H1 (cell line): Measurements from ENCODE around the gene MORC2. TPM values are rescaled to one million over a fixed set of nuclear protein-coding genes. Genes with fewer than 3 reads are reported as not detected.

Source experiments
- CTCF ChIA-PET: fragments of 300-600 bp; sonication (Branson Sonifier 250); formaldehyde crosslinking; loops from one replicate; lab custom pipeline; 2021; ENCODE audit not compliant: partially characterized antibody; lab: Charles Lee
- POLR2A ChIA-PET: fragments of 300-600 bp; sonication (Branson Sonifier 250); formaldehyde crosslinking; loops from one replicate; lab custom pipeline; 2021; ENCODE audit warnings: inconsistent platforms; ENCODE audit not compliant: partially characterized antibody; lab: Charles Lee
- DNase-seq, 2 experiments: peaks; one replicate each; pipeline versions ENCODE4 v3.0.0 to v3.0.0-alpha.2; 2010 to 2022; ENCODE audit warnings: low spot score in 2 of 2, low read depth in 1 of 2, mixed read lengths in 1 of 2
- FAIRE-seq: peaks from 2 replicates; lab custom pipeline; 2011; peaks lifted over from hg19 to GRCh38; lab: Jason Lieb, UNC
- H2AFZ ChIP-seq: 2 replicates; pipeline ENCODE4 v1.8.1; 2012; ENCODE audit warnings: low read length, inconsistent platforms
- H2AK5ac ChIP-seq: 2 replicates; pipeline ENCODE4 v1.6.1; 2013; ENCODE audit warnings: low read depth, low read length
- H2BK120ac ChIP-seq: replicated peaks from 2 replicates; pipeline ENCODE3; 2013; ENCODE audit warnings: low read depth, low read length, inconsistent platforms
- H2BK12ac ChIP-seq: 2 replicates; pipeline ENCODE4 v1.6.1; 2013; ENCODE audit warnings: low read depth, low read length
- H2BK15ac ChIP-seq: 2 replicates; pipeline ENCODE4 v1.6.1; 2013; ENCODE audit warnings: low read length
- H2BK20ac ChIP-seq: 2 replicates; pipeline ENCODE4 v1.6.1; 2013; ENCODE audit warnings: low read length
- H2BK5ac ChIP-seq: 2 replicates; pipeline ENCODE4 v1.6.1; 2013; ENCODE audit warnings: low read depth, low read length
- H3K14ac ChIP-seq: 2 replicates; pipeline ENCODE4 v1.6.1; 2013; ENCODE audit warnings: inconsistent platforms; ENCODE audit not compliant: insufficient read length
- H3K18ac ChIP-seq: 2 replicates; pipeline ENCODE4 v1.6.1; 2013; ENCODE audit warnings: low read length; ENCODE audit errors: extremely low read depth
- H3K23ac ChIP-seq: 2 replicates; pipeline ENCODE4 v1.6.1; 2013; ENCODE audit warnings: inconsistent platforms; ENCODE audit not compliant: insufficient read length
- H3K23me2 ChIP-seq: 2 replicates; pipeline ENCODE4 v1.6.1; 2013; ENCODE audit warnings: low read depth, low read length
- H3K27ac ChIP-seq: 2 replicates; pipeline ENCODE4 v1.6.1; 2011; ENCODE audit warnings: low read depth, low read length, inconsistent platforms
- H3K27me3 ChIP-seq, 4 experiments: replicated peaks in 1 of 4; 1 replicate in 1 of 4; 2 replicates in 3 of 4; pipeline versions ENCODE4 v1.6.1 to v1.8.1; 2011 to 2013; ENCODE audit warnings: low read length in 3 of 4, mild to moderate bottlenecking in 3 of 4, inconsistent platforms in 2 of 4, mixed read lengths in 2 of 4, moderate library complexity in 1 of 4; ENCODE audit not compliant: control insufficient read depth in 3 of 4, insufficient read depth in 3 of 4; ENCODE audit errors: extremely low read depth in 1 of 4
- H3K36me3 ChIP-seq, 4 experiments: 2 replicates each; pipeline versions ENCODE4 v1.6.1 to v1.8.1; 2011 to 2013; ENCODE audit warnings: mild to moderate bottlenecking in 4 of 4, low read length in 3 of 4, moderate library complexity in 2 of 4, control low read depth in 1 of 4, inconsistent platforms in 1 of 4; ENCODE audit not compliant: insufficient read depth in 4 of 4, control insufficient read depth in 2 of 4
- H3K4ac ChIP-seq: replicated peaks from 2 replicates; pipeline ENCODE3; 2013; ENCODE audit warnings: low read length, low read depth, mixed read lengths, inconsistent platforms; ENCODE audit not compliant: insufficient read length
- H3K4me1 ChIP-seq, 4 experiments: replicated peaks in 1 of 4; 1 replicate in 1 of 4; 2 replicates in 3 of 4; pipeline versions ENCODE4 v1.6.1 to v1.8.1; 2011 to 2013; ENCODE audit warnings: low read length in 3 of 4, inconsistent platforms in 2 of 4, mixed read lengths in 1 of 4; ENCODE audit not compliant: insufficient read depth in 4 of 4, control insufficient read depth in 3 of 4
- H3K4me2 ChIP-seq, 2 experiments: 2 replicates each; pipeline versions ENCODE4 v1.6.1 to v1.8.1; 2011 to 2013; ENCODE audit warnings: low read depth in 2 of 2, low read length in 2 of 2, control low read depth in 1 of 2, inconsistent platforms in 1 of 2, mild to moderate bottlenecking in 1 of 2; ENCODE audit not compliant: insufficient read depth in 1 of 2
- H3K4me3 ChIP-seq, 4 experiments: fragments of 200-600, 300-600 bp in 1 of 4; sonication (generic), shearing (Covaris generic), sonication (Bioruptor Twin) in 1 of 4; 2 replicates each; pipeline versions ENCODE4 v1.5.1 to v1.8.1; 2011 to 2016; ENCODE audit warnings: low read length in 4 of 4, low read depth in 3 of 4, control low read depth in 2 of 4, inconsistent platforms in 2 of 4, mild to moderate bottlenecking in 2 of 4, mixed read lengths in 1 of 4, moderate library complexity in 1 of 4; ENCODE audit not compliant: insufficient read depth in 2 of 4; ENCODE audit errors: extremely low read depth in 1 of 4
- H3K56ac ChIP-seq: replicated peaks from 2 replicates; pipeline ENCODE3; 2013; ENCODE audit warnings: low read depth, mild to moderate bottlenecking, mixed read lengths, low read length, inconsistent platforms; ENCODE audit not compliant: insufficient read length
- H3K79me1 ChIP-seq: 2 replicates; pipeline ENCODE4 v1.6.1; 2013; ENCODE audit warnings: low read depth, low read length, control low read depth
- H3K79me2 ChIP-seq, 2 experiments: 2 replicates each; pipeline versions ENCODE4 v1.6.1 to v1.8.1; 2012 to 2013; ENCODE audit warnings: low read length in 2 of 2, mild to moderate bottlenecking in 2 of 2, inconsistent platforms in 1 of 2; ENCODE audit not compliant: insufficient read depth in 2 of 2, control insufficient read depth in 1 of 2
- H3K9ac ChIP-seq, 4 experiments: replicated peaks in 1 of 4; 1 replicate in 1 of 4; 2 replicates in 3 of 4; pipeline versions ENCODE4 v1.6.1 to v1.8.1; 2011 to 2013; ENCODE audit warnings: low read depth in 3 of 4, low read length in 3 of 4, control low read depth in 2 of 4, mild to moderate bottlenecking in 2 of 4, moderate library complexity in 2 of 4, inconsistent platforms in 1 of 4; ENCODE audit errors: extremely low read depth in 1 of 4
- H3K9me3 ChIP-seq, 2 experiments: 2 replicates each; pipeline versions ENCODE4 v1.6.1 to v1.8.1; 2012 to 2013; ENCODE audit warnings: mild to moderate bottlenecking in 2 of 2, moderate library complexity in 2 of 2, control low read depth in 1 of 2, inconsistent platforms in 1 of 2, low read depth in 1 of 2, low read length in 1 of 2, mixed read lengths in 1 of 2; ENCODE audit not compliant: insufficient read depth in 2 of 2
- H4K20me1 ChIP-seq, 2 experiments: replicated peaks in 1 of 2; 2 replicates each; pipeline versions ENCODE3 to v1.8.1; 2011 to 2013; ENCODE audit warnings: inconsistent platforms in 2 of 2, low read length in 2 of 2, mild to moderate bottlenecking in 1 of 2; ENCODE audit not compliant: insufficient read depth in 2 of 2, control insufficient read depth in 1 of 2
- H4K5ac ChIP-seq: 2 replicates; pipeline ENCODE4 v1.6.1; 2013; ENCODE audit warnings: low read length, low read depth, mixed read lengths, inconsistent platforms; ENCODE audit not compliant: insufficient read length
- H4K8ac ChIP-seq: 2 replicates; pipeline ENCODE4 v1.8.0; 2013; ENCODE audit warnings: mild to moderate bottlenecking, moderate library complexity, low read length, inconsistent platforms; ENCODE audit not compliant: insufficient read depth; ENCODE audit errors: extremely low read depth
- H4K91ac ChIP-seq: replicated peaks from 2 replicates; pipeline ENCODE3; 2013; ENCODE audit warnings: low read length, mixed read lengths, inconsistent platforms; ENCODE audit not compliant: insufficient read length
- ASH2L ChIP-seq: fragments of 200-600, 300-600 bp; sonication (generic); IDR thresholded peaks from one replicate; pipeline ENCODE4 v1.7.1; 2017; ENCODE audit warnings: low read length
- BRCA1 ChIP-seq: IDR thresholded peaks from 2 replicates; pipeline ENCODE4 v1.6.1; 2012; ENCODE audit warnings: low read depth, low read length, improper control_type of control experiment
- CREB1 ChIP-seq: IDR thresholded peaks from 2 replicates; pipeline ENCODE4 v1.6.1; 2012; ENCODE audit warnings: inconsistent platforms
- EGR1 ChIP-seq: IDR thresholded peaks from 2 replicates; pipeline ENCODE4 v1.6.1; 2011; ENCODE audit warnings: low read depth, low read length, borderline replicate concordance
- EP300 ChIP-seq, 2 experiments: IDR thresholded peaks; 1 replicate in 1 of 2; 2 replicates in 1 of 2; pipeline ENCODE4 v1.6.1; 2011 to 2012; ENCODE audit warnings: low read depth in 2 of 2, low read length in 2 of 2, mild to moderate bottlenecking in 2 of 2, borderline replicate concordance in 1 of 2, inconsistent platforms in 1 of 2, moderate library complexity in 1 of 2
- JUN ChIP-seq: IDR thresholded peaks from 2 replicates; pipeline ENCODE4 v1.6.1; 2011; ENCODE audit warnings: low read depth, mild to moderate bottlenecking, improper control_type of control experiment, low read length
- MAFK ChIP-seq: IDR thresholded peaks from 2 replicates; pipeline ENCODE4 v1.6.1; 2012; ENCODE audit warnings: low read depth, mild to moderate bottlenecking, improper control_type of control experiment, low read length
- MAX ChIP-seq: IDR thresholded peaks from 2 replicates; pipeline ENCODE4 v1.6.1; 2012; ENCODE audit warnings: inconsistent platforms
- PHF8 ChIP-seq: fragments of 200-600 bp; sonication (generic); conservative IDR thresholded peaks from 2 replicates; pipeline ENCODE4 v1.7.1; 2012; ENCODE audit warnings: low read depth, mild to moderate bottlenecking, inconsistent platforms, low read length, moderate library complexity
- POLR2A ChIP-seq, 2 experiments: IDR thresholded peaks; 1 replicate in 1 of 2; 2 replicates in 1 of 2; pipeline ENCODE4 v1.6.1; 2011; ENCODE audit warnings: low read depth in 2 of 2, low read length in 2 of 2, mild to moderate bottlenecking in 2 of 2; ENCODE audit errors: control extremely low read depth in 1 of 2
- POLR2AphosphoS5 ChIP-seq: IDR thresholded peaks from 2 replicates; pipeline ENCODE4 v1.6.1; 2011; ENCODE audit warnings: low read depth, low read length
- POU5F1 ChIP-seq: IDR thresholded peaks from 2 replicates; pipeline ENCODE4 v1.6.1; 2011; ENCODE audit warnings: low read depth, mild to moderate bottlenecking, low read length, moderate library complexity
- SIRT6 ChIP-seq: IDR thresholded peaks from one replicate; pipeline ENCODE4 v1.7.1; 2012; ENCODE audit warnings: low read length, inconsistent platforms
- SP4 ChIP-seq: IDR thresholded peaks from 2 replicates; pipeline ENCODE4 v1.6.1; 2012; ENCODE audit warnings: low read length, inconsistent platforms
- SRF ChIP-seq: IDR thresholded peaks from 2 replicates; pipeline ENCODE4 v1.6.1; 2011; ENCODE audit warnings: mild to moderate bottlenecking, low read depth, low read length, moderate library complexity
- TCF12 ChIP-seq: IDR thresholded peaks from 2 replicates; pipeline ENCODE4 v1.6.1; 2011; ENCODE audit warnings: low read depth, mild to moderate bottlenecking, low read length
- WGBS, 2 experiments: shearing (Covaris generic) in 1 of 2; methylation state at CpG; one replicate each; pipeline versions ENCODE4 v1.1.6 to v1.1.7; 2013 to 2015; ENCODE audit warnings: low lambda C conversion rate in 2 of 2, mixed read lengths in 2 of 2, inconsistent platforms in 1 of 2, low coverage in 1 of 2, missing lambda C conversion rate in 1 of 2; ENCODE audit not compliant: insufficient replicate concordance in 2 of 2, insufficient coverage in 1 of 2, insufficient read length in 1 of 2; ENCODE audit errors: extremely low coverage in 1 of 2, missing lambda C conversion rate in 1 of 2; 5-methylcytosine and 5-hydroxymethylcytosine counted together
- polyA plus RNA-seq, 7 experiments: library from polyadenylated mRNA; depleted of rRNA in 3 of 7; stranded (reverse) in 5 of 7; unstranded in 2 of 7; fragments of >200 nt in 5 of 7; fragments of 200-250 nt in 2 of 7; gene quantifications; 1 replicate in 5 of 7; 2 replicates in 1 of 7; 4 replicates in 1 of 7; pipeline versions ENCODE4 v1.2.1 to v1.2.3, GENCODE V29; 2011 to 2013; ENCODE audit warnings: missing spikeins in 2 of 7, mixed read lengths in 2 of 7
- total RNA-seq: library from RNA; stranded (reverse); fragmentation: NEBNext Ultra II Directional; extraction: Animal tissue kit (Norgen Biotek cat#: 25700); gene quantifications from 2 replicates; pipeline ENCODE4 v1.2.1, GENCODE V29; 2021

The MORC2 gene
- total and polyA plus RNA-seq, 2 of the 8 experiments (the other 6 are each of a cell fraction or from before 2014, with no cell fraction given): 15.4 to 68.0 TPM

GRCh38 chr22:30979932-30980331 is 11.4 kb upstream of the MORC2 start:
- no peak overlapping the region for H3K4me3 ChIP-seq
- H3K27me3 ChIP-seq: no peaks in the 10 kb centered on the region
- no peaks in the 10 kb centered on the region for H3K4me1 ChIP-seq
- no peak overlapping the region for H2BK20ac ChIP-seq
- no peak overlapping the region for H2BK120ac ChIP-seq
- H2BK15ac ChIP-seq: no peak overlapping the region
- WGBS, 2 experiments: 81% methylated on average over 3 of the region's 3 CpGs; no CpG with 5 or more reads in 1 of the 2 experiments
- no peak overlapping the region for H2AFZ ChIP-seq
- no peak overlapping the region for H3K4ac ChIP-seq
- no peak for DNase-seq
- peaks cover 22 to 23% of the 10 kb centered on the region in 2 experiments; a peak in 3 of 4 replicates for H3K9me3 ChIP-seq
- no peak overlapping the region for H4K8ac ChIP-seq
- H3K36me3 ChIP-seq: peaks cover 7 to 37% (median 26%) of the 10 kb centered on the region in 4 experiments; a peak in 7 of 8 replicates
- H3K18ac ChIP-seq: no peak overlapping the region
- no peak overlapping the region for H3K9ac ChIP-seq
- no peak overlapping the region for H2AK5ac ChIP-seq
- FAIRE-seq: no peak
- H4K91ac ChIP-seq: no peak overlapping the region
- no peak overlapping the region for H3K14ac ChIP-seq
- peaks cover 0 to 9% of the 10 kb centered on the region in 2 experiments for H4K20me1 ChIP-seq
- peaks cover 5% of the 10 kb centered on the region; the same call in 1 of the 2 replicates for H3K79me1 ChIP-seq
- no peak overlapping the region for H3K27ac ChIP-seq
- H4K5ac ChIP-seq: no peak overlapping the region
- ChIA-PET POLR2A (interaction anchor here (1.2 to 9.7 kb wide), 5 partner anchors 11 to 104 kb away, joined by 3 to 86 read pairs (median 5); partner anchors contain the start of genes MORC2 and TUG1), CTCF (interaction anchor here (1.0 to 1.5 kb wide), 4 partner anchors 11 to 125 kb away, joined by 3 to 4 read pairs (median 3); no protein-coding TSS in a partner anchor)
- no peak overlapping the region for H3K4me2 ChIP-seq
- peaks cover 11 to 50% of the 10 kb centered on the region in 2 experiments; a peak in 3 of 4 replicates for H3K79me2 ChIP-seq
- H3K56ac ChIP-seq: no peak overlapping the region
- H2BK5ac ChIP-seq: no peak overlapping the region
- H3K23me2 ChIP-seq: no peaks in the 10 kb centered on the region
- H2BK12ac ChIP-seq: no peak overlapping the region
- no peak overlapping the region for H3K23ac ChIP-seq
- no peak for TF ChIP-seq MAX
- TF ChIP-seq MAFK: no peak
- TF ChIP-seq SP4: no peak
- TF ChIP-seq EGR1: no peak
- TF ChIP-seq JUN: no peak
- no peak for TF ChIP-seq CREB1
- no peak for TF ChIP-seq BRCA1
- TF ChIP-seq SIRT6: no peak
- no peak for TF ChIP-seq POLR2A (IDR thresholded peaks at IDR 0.05; ENCODE audit: control extremely low read depth in 1 of 2, low read depth in 2 of 2, low read length in 2 of 2)
- TF ChIP-seq TCF12: no peak
- TF ChIP-seq PHF8: no peak
- TF ChIP-seq POU5F1: no peak
- TF ChIP-seq ASH2L: no peak
- TF ChIP-seq SRF: no peak
- no peak for TF ChIP-seq POLR2AphosphoS5
- no peak for TF ChIP-seq EP300 (IDR thresholded peaks at IDR 0.05; ENCODE audit: borderline replicate concordance in 1 of 2, low read depth in 2 of 2, low read length in 2 of 2)
